ENCODE measurements around the gene DRAP1.

Gene DRAP1

DNA sequence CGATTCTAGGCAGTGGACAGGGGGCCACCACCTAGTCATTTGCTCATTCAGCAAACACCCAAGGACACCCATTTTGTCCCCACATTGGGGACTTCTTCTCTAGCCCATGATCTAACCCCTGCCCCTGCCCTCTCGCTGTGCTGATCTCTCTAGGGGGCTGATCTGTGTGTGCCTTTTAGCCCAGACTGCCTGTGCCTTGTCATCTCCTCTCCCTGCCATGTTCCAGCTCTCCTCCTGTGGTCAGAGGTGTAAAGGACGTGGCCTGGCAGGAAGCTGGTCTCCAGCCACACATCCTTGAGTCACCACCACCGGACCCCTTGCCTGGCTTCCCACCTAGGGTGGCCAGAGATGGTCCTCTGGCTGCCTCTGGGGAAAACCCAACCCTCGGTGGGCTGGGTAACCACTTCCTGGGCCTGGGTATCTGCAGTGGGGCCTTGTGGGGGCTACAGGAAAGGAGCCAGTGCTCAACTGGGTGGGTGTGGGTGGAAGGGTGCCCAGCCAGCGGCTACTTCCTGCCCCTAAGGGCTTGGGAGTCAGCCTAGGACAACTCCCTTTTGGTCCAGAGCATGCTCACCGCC, 38.3 kb upstream of the DRAP1 start:
- Histone ChIP-seq H2AFZ (ENCODE audit: low read length) (no peak overlapping the region), H3K9ac (ENCODE audit: low read depth, low read length, poor library complexity, severe bottlenecking) (peak overlapping the region; percentile 65), H3K4me1 (ENCODE audit: insufficient read depth, low read length, poor library complexity, severe bottlenecking) (peaks cover 44% of the 10 kb centered on the region), H3K9me3 (ENCODE audit: insufficient read depth, low read depth, low read length) (no peaks in the 10 kb centered on the region), H3K79me2 (ENCODE audit: insufficient read depth, low read length) (peaks cover 18% of the 10 kb centered on the region; the same call in 1 of the 2 replicates), H3K36me3 (ENCODE audit: insufficient read depth, low read length) (peaks cover 11% of the 10 kb centered on the region; the same call in 1 of the 2 replicates), H4K20me1 (ENCODE audit: insufficient read depth, low read length, poor library complexity, severe bottlenecking) (peaks cover 6% of the 10 kb centered on the region), H3K4me3 (ENCODE audit: low read length, poor library complexity, severe bottlenecking) (peak overlapping the region; percentile 63), H3K4me2 (ENCODE audit: low read depth, low read length, poor library complexity, severe bottlenecking) (peak overlapping the region; percentile 79), H3K27me3 (ENCODE audit: insufficient read depth, low read length, poor library complexity, severe bottlenecking) (no peaks in the 10 kb centered on the region), H3F3A (ENCODE audit: low read depth) (no peaks in the 10 kb centered on the region), H3K9me2 (replicated peaks; ENCODE audit: low read depth, low read length) (no peaks in the 10 kb centered on the region)
- TF ChIP-seq, protein P1, sequence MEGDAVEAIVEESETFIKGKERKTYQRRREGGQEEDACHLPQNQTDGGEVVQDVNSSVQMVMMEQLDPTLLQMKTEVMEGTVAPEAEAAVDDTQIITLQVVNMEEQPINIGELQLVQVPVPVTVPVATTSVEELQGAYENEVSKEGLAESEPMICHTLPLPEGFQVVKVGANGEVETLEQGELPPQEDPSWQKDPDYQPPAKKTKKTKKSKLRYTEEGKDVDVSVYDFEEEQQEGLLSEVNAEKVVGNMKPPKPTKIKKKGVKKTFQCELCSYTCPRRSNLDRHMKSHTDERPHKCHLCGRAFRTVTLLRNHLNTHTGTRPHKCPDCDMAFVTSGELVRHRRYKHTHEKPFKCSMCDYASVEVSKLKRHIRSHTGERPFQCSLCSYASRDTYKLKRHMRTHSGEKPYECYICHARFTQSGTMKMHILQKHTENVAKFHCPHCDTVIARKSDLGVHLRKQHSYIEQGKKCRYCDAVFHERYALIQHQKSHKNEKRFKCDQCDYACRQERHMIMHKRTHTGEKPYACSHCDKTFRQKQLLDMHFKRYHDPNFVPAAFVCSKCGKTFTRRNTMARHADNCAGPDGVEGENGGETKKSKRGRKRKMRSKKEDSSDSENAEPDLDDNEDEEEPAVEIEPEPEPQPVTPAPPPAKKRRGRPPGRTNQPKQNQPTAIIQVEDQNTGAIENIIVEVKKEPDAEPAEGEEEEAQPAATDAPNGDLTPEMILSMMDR (conservative IDR thresholded peaks at IDR 0.05; ENCODE audit: low read length): no peak
- TF ChIP-seq EZH2phosphoT487 (IDR thresholded peaks at IDR 0.05; ENCODE audit: borderline replicate concordance): no peak

DNA sequence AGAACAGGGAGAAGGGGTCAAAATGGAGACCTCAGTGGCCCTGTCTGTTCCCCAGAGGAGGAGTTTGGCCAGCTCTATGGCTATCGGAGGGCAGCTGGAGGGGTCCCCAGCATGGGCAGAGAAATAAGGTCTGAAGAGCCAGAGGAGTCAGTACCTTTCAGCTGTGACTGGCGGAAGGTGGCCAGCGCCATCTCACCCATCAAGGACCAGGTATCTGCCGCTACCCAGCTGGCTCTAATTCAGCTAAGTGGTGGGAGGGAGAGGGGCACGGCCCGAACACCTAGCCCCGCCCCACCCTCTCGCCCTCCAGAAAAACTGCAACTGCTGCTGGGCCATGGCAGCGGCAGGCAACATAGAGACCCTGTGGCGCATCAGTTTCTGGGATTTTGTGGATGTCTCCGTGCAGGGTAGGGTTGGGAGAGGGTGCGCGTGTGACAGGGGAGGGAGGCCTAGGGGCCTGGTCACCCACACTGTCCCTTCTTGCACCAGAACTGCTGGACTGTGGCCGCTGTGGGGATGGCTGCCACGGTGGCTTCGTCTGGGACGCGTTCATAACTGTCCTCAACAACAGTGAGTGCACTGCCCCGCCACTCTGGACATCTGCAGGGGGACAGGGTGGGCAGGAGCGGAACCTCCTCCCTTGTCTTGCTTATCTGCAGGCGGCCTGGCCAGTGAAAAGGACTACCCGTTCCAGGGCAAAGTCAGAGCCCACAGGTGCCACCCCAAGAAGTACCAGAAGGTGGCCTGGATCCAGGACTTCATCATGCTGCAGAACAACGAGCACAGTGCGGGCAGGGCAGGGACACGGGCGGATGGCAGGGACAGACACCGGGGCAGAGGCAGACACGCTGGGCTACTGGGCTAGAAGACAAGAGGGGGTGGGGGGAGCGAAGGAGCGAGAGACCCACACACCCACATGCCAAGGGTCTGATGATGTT, 36.8 kb upstream of the DRAP1 start:
- no peak overlapping the region for H3K4me3 ChIP-seq (ENCODE audit: low read length, poor library complexity, severe bottlenecking)
- H2AFZ ChIP-seq (ENCODE audit: low read length): no peak overlapping the region
- H3K9ac ChIP-seq (ENCODE audit: low read depth, low read length, poor library complexity, severe bottlenecking): peak overlapping the region; percentile 65
- peak overlapping the region; percentile 79 for H3K4me2 ChIP-seq (ENCODE audit: low read depth, low read length, poor library complexity, severe bottlenecking)
- H4K20me1 ChIP-seq (ENCODE audit: insufficient read depth, low read length, poor library complexity, severe bottlenecking): peaks cover 6% of the 10 kb centered on the region
- peaks cover 11% of the 10 kb centered on the region; the same call in 1 of the 2 replicates for H3K36me3 ChIP-seq (ENCODE audit: insufficient read depth, low read length)
- H3F3A ChIP-seq (ENCODE audit: low read depth): no peaks in the 10 kb centered on the region
- H3K79me2 ChIP-seq (ENCODE audit: insufficient read depth, low read length): peaks cover 33% of the 10 kb centered on the region
- H3K4me1 ChIP-seq (ENCODE audit: insufficient read depth, low read length, poor library complexity, severe bottlenecking): peaks cover 55% of the 10 kb centered on the region
- H3K9me3 ChIP-seq (ENCODE audit: insufficient read depth, low read depth, low read length): no peaks in the 10 kb centered on the region
- no peaks in the 10 kb centered on the region for H3K27me3 ChIP-seq (ENCODE audit: insufficient read depth, low read length, poor library complexity, severe bottlenecking)
- no peaks in the 10 kb centered on the region for H3K9me2 ChIP-seq (replicated peaks; ENCODE audit: low read depth, low read length)
- no peak for TF ChIP-seq EZH2phosphoT487 (IDR thresholded peaks at IDR 0.05; ENCODE audit: borderline replicate concordance)
- TF ChIP-seq, protein P1 (conservative IDR thresholded peaks at IDR 0.05; ENCODE audit: low read length): no peak

DNA sequence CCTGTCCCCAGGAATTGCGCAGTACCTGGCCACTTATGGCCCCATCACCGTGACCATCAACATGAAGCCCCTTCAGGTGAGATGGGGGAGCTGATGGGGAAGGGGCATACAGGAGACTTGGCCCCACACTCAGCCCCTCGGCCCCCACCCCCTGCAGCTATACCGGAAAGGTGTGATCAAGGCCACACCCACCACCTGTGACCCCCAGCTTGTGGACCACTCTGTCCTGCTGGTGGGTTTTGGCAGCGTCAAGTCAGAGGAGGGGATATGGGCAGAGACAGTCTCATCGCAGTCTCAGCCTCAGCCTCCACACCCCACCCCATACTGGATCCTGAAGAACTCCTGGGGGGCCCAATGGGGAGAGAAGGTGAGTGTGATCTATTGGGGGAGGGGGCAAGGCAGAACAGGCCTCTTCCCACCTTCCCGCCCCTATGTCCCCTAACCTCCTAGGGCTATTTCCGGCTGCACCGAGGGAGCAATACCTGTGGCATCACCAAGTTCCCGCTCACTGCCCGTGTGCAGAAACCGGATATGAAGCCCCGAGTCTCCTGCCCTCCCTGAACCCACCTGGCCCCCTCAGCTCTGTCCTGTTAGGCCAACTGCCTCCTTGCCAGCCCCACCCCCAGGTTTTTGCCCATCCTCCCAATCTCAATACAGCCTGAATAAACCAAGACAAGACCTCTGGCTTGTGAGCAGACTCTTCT, 36.0 kb upstream of the DRAP1 start:
- H3K4me1 ChIP-seq (ENCODE audit: insufficient read depth, low read length, poor library complexity, severe bottlenecking): peaks cover 59% of the 10 kb centered on the region
- no peaks in the 10 kb centered on the region for H3F3A ChIP-seq (ENCODE audit: low read depth)
- no peaks in the 10 kb centered on the region for H3K9me2 ChIP-seq (replicated peaks; ENCODE audit: low read depth, low read length)
- peaks cover 41% of the 10 kb centered on the region for H3K79me2 ChIP-seq (ENCODE audit: insufficient read depth, low read length)
- no peak overlapping the region for H2AFZ ChIP-seq (ENCODE audit: low read length)
- H3K4me2 ChIP-seq (ENCODE audit: low read depth, low read length, poor library complexity, severe bottlenecking): no peak overlapping the region
- no peak overlapping the region for H3K9ac ChIP-seq (ENCODE audit: low read depth, low read length, poor library complexity, severe bottlenecking)
- TF ChIP-seq, protein P1 (conservative IDR thresholded peaks at IDR 0.05; ENCODE audit: low read length): no peak
- no peak for TF ChIP-seq EZH2phosphoT487 (IDR thresholded peaks at IDR 0.05; ENCODE audit: borderline replicate concordance)
- no peaks in the 10 kb centered on the region for H3K27me3 ChIP-seq (ENCODE audit: insufficient read depth, low read length, poor library complexity, severe bottlenecking)
- no peak overlapping the region for H3K4me3 ChIP-seq (ENCODE audit: low read length, poor library complexity, severe bottlenecking)
- no peaks in the 10 kb centered on the region for H3K9me3 ChIP-seq (ENCODE audit: insufficient read depth, low read depth, low read length)
- peaks cover 11% of the 10 kb centered on the region; the same call in 1 of the 2 replicates for H3K36me3 ChIP-seq (ENCODE audit: insufficient read depth, low read length)
- peaks cover 6% of the 10 kb centered on the region for H4K20me1 ChIP-seq (ENCODE audit: insufficient read depth, low read length, poor library complexity, severe bottlenecking)
